ENCODE measurements around the gene TAF11L14.
"Not testable (repeated sequence)": the region's sequence is repeated elsewhere in the genome, so short reads cannot be mapped to it uniquely, and the experiment has no call there.

DNA sequence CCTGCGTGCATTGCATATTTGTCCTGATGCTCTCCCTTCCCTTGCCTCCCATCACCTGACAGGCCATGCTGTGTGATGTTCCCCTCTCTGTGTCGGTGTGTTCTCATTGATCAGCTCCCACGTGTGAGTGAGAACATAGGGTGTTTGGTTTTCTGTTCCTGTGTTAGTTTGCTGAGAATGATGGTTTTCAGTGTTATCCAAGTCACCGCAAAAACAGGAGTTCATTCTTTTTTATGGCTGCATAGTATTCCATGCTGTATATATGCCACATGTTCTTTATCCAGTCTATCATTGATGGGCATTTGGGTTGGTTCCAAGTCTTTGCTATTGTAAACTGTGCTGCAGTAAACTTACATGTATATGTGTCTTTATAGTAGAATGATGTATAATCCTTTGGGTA, 26.8 kb upstream of the TAF11L14 start:
- not testable (repeated sequence) for TF ChIP-seq RCOR1 (IDR thresholded peaks at IDR 0.05; ENCODE audit: insufficient replicate concordance, low read length); RAD21 (IDR thresholded peaks at IDR 0.05; ENCODE audit: low read length)
